DOHH2 (cell line): ENCODE results near the gene RHBDF2.
A peak's percentile ranks its signal among the peaks of the same experiment; 100 is the strongest.

ENCODE experiments used
- H3F3A ChIP-seq: fragments of 200-600 bp; sonication (generic), shearing (Covaris generic); 2 replicates; pipeline ENCODE4 v1.6.0; 2016; ENCODE audit warnings: antibody characterized with exemption, mild to moderate bottlenecking; ENCODE audit not compliant: control insufficient read depth, insufficient read depth
- H3K27ac ChIP-seq: fragments of 200-600 bp; sonication (generic); 2 replicates; pipeline ENCODE4 v1.5.1; 2014; ENCODE audit warnings: low read depth, mild to moderate bottlenecking, low read length, moderate library complexity
- H3K27me3 ChIP-seq: fragments of 200-600 bp; sonication (generic); 2 replicates; pipeline ENCODE4 v1.6.1; 2014; ENCODE audit warnings: mild to moderate bottlenecking, low read length, mixed read lengths; ENCODE audit not compliant: control insufficient read depth
- H3K36me3 ChIP-seq: fragments of 200-600 bp; sonication (generic); 2 replicates; pipeline ENCODE4 v1.6.1; 2014; ENCODE audit warnings: mild to moderate bottlenecking, low read length, moderate library complexity, mixed read lengths; ENCODE audit not compliant: control insufficient read depth
- H3K4me1 ChIP-seq: fragments of 200-600 bp; sonication (generic); 2 replicates; pipeline ENCODE4 v1.6.1; 2014; ENCODE audit warnings: mild to moderate bottlenecking, low read length, mixed read lengths; ENCODE audit not compliant: control insufficient read depth
- H3K4me2 ChIP-seq: fragments of 200-600 bp; sonication (generic); 2 replicates; pipeline ENCODE4 v1.6.0; 2014; ENCODE audit warnings: mild to moderate bottlenecking, low read length, moderate library complexity
- H3K4me3 ChIP-seq: fragments of 200-600 bp; sonication (generic); 2 replicates; pipeline ENCODE4 v1.5.1; 2014; ENCODE audit warnings: mild to moderate bottlenecking, low read length, mixed read lengths
- H3K79me2 ChIP-seq: fragments of 200-600 bp; sonication (generic); 2 replicates; pipeline ENCODE4 v1.6.1; 2014; ENCODE audit warnings: mild to moderate bottlenecking, low read length, mixed read lengths; ENCODE audit not compliant: control insufficient read depth
- H3K9me2 ChIP-seq: fragments of 200-600 bp; sonication (generic); replicated peaks from 2 replicates; pipeline ENCODE4 v1.6.1; 2014; ENCODE audit warnings: mild to moderate bottlenecking, low read length, mixed read lengths; ENCODE audit not compliant: control insufficient read depth
- H3K9me3 ChIP-seq: fragments of 200-600 bp; sonication (generic); 2 replicates; pipeline ENCODE4 v1.6.1; 2014; ENCODE audit warnings: antibody characterized with exemption, low read length, mixed read lengths; ENCODE audit not compliant: control insufficient read depth, insufficient read depth
- H4K20me1 ChIP-seq: fragments of 200-600 bp; sonication (generic); 2 replicates; pipeline ENCODE4 v1.6.0; 2014; ENCODE audit warnings: low read depth, mild to moderate bottlenecking, antibody characterized with exemption, low read length, moderate library complexity; ENCODE audit not compliant: control insufficient read depth, insufficient read depth
- EZH2phosphoT487 ChIP-seq: fragments of 200-600 bp; sonication (generic); IDR thresholded peaks from 2 replicates; pipeline ENCODE4 v1.6.1; 2017; ENCODE audit warnings: borderline replicate concordance, mild to moderate bottlenecking, antibody characterized with exemption, low read length, moderate library complexity, mixed read lengths
- TF ChIP-seq, protein P1 (sequence below): fragments of 200-600 bp; sonication (generic); IDR thresholded peaks from one replicate; pipeline ENCODE4 v1.5.1; 2014; ENCODE audit warnings: antibody characterized with exemption, mild to moderate bottlenecking, low read depth, low read length; ENCODE audit not compliant: poor library complexity, severe bottlenecking

The RHBDF2 gene

DNA sequence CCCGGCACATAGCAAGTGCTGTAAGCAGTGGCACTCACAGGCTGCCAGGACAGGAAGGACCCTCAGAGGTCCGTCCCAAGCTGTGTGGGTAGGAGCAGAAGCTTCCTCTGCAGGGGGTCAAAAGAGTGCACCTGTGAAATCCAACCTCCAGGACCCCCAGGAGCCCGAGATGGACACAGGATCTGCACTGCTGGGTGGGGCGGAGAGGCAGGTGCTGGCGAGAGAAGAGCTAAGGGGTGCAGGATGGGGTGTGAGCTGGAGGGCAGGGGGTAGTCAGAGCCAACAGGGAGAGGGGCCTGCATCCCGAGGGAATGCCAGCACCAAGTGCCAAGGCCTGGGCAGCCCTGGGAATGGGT lies 34.5 kb downstream of the RHBDF2 start:
- Histone ChIP-seq H3K9me2 (no peaks in the 10 kb centered on the region), H3K36me3 (peaks cover 12% of the 10 kb centered on the region; the same call in 1 of the 2 replicates), H4K20me1 (no peaks in the 10 kb centered on the region), H3K4me1 (peaks cover 16% of the 10 kb centered on the region), H3K27me3 (no peaks in the 10 kb centered on the region), H3K27ac (no peak overlapping the region), H3K79me2 (no peaks in the 10 kb centered on the region), H3K4me2 (peak overlapping the region; percentile 47; the same call in 1 of the 2 replicates), H3F3A (no peaks in the 10 kb centered on the region), H3K9me3 (no peaks in the 10 kb centered on the region), H3K4me3 (no peak overlapping the region)
- TF ChIP-seq, protein P1, sequence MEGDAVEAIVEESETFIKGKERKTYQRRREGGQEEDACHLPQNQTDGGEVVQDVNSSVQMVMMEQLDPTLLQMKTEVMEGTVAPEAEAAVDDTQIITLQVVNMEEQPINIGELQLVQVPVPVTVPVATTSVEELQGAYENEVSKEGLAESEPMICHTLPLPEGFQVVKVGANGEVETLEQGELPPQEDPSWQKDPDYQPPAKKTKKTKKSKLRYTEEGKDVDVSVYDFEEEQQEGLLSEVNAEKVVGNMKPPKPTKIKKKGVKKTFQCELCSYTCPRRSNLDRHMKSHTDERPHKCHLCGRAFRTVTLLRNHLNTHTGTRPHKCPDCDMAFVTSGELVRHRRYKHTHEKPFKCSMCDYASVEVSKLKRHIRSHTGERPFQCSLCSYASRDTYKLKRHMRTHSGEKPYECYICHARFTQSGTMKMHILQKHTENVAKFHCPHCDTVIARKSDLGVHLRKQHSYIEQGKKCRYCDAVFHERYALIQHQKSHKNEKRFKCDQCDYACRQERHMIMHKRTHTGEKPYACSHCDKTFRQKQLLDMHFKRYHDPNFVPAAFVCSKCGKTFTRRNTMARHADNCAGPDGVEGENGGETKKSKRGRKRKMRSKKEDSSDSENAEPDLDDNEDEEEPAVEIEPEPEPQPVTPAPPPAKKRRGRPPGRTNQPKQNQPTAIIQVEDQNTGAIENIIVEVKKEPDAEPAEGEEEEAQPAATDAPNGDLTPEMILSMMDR: no peak
- no peak for TF ChIP-seq EZH2phosphoT487

DNA sequence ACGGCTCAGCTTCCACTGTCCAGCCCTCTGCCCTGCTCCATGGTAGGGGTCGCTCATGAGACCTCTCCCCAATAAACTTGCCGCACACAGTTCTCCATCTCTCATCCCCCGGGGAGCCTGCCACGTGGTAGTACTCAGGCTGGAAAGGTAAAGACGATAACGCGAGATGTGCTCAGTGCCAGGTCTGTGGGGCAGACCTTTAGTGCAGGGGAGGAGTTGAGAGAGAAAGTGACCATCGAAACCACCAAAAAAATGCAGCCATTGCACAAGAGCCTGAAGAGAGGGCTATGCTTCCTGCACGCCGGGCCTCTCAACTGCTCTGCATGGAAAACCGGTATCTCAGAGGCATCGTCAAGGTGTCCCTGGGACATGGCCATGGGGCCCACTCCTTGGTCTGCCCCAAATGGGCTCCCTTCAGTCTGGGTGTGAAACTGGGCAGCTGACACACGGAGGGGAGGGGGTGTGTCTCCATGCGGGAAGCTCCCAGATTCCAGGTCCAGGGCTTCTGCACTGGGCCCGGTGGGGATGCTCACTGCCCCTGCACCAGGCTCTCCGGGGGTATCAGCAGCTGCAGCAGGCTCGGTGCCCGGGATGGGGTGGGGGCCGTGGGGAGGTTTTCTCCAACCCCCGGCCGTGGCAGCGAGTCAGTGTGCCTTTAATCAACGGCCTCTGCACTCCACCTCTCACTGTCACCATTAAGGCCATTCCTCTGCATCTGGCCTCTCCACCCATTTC lies 38.5 kb downstream of the RHBDF2 start:
- Histone ChIP-seq H3K4me1 (peaks cover 20% of the 10 kb centered on the region), H3K79me2 (no peaks in the 10 kb centered on the region), H4K20me1 (no peaks in the 10 kb centered on the region), H3F3A (no peaks in the 10 kb centered on the region), H3K27ac (no peak overlapping the region), H3K4me2 (no peak overlapping the region), H3K36me3 (no peaks in the 10 kb centered on the region), H3K9me3 (no peaks in the 10 kb centered on the region), H3K4me3 (no peak overlapping the region), H3K27me3 (no peaks in the 10 kb centered on the region), H3K9me2 (no peaks in the 10 kb centered on the region)
- no peak for TF ChIP-seq EZH2phosphoT487
- TF ChIP-seq, protein P1: no peak

DNA sequence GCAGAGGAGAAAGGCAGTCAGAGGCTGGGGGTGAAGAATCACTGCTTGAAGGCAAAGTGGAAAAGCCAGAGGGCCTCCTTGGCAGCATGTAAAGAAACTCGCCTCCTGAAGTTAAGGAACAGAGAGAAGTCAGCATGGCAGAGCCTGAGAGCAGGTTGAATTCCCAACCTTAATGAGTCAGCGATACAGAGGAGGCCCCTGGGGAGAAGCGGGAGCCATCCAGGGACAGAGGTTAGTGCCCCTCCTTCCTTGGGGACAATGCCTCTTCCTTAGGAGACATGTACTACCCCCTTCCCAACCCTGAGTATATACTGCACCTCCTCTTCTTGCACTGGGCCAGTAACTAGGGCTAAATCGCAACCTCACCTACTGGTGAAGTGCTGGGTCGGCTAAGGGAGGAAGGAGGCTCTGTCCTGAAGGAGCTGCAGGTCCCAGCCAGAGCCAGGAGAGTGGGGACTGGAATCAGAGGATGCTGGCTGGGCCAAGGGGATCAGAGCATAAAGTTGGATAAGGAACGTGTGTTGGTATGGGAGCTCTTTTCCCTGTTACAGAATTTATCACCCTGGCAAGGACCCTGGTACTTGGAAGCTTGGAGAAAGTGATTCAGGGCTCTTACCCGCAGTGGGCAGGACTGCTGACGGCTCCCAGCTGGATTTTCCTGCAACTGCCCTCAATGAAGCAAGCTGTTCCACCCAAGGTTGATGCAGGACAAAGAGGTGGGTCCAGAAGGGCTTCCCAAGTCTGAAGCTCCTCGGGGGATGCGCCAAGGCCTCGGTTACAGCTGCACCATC lies 39.3 kb downstream of the RHBDF2 start:
- H3K4me1 ChIP-seq: peaks cover 20% of the 10 kb centered on the region
- H3K27ac ChIP-seq: no peak overlapping the region
- TF ChIP-seq, protein P1: no peak
- TF ChIP-seq EZH2phosphoT487: no peak
- no peaks in the 10 kb centered on the region for H3K79me2 ChIP-seq
- H4K20me1 ChIP-seq: no peaks in the 10 kb centered on the region
- H3F3A ChIP-seq: no peaks in the 10 kb centered on the region
- no peaks in the 10 kb centered on the region for H3K27me3 ChIP-seq
- no peaks in the 10 kb centered on the region for H3K9me3 ChIP-seq
- no peak overlapping the region for H3K4me3 ChIP-seq
- no peaks in the 10 kb centered on the region for H3K36me3 ChIP-seq
- no peak overlapping the region for H3K4me2 ChIP-seq
- no peaks in the 10 kb centered on the region for H3K9me2 ChIP-seq
